IPS DF 6.9 (cell line): Measurements from ENCODE around the gene CD180.

Experiments used
- DNase-seq: peaks from one replicate; pipeline ENCODE4 v3.0.0-alpha.2; 2013; ENCODE audit warnings: low read depth, low spot score
- H3K27ac ChIP-seq: one replicate; pipeline ENCODE4 v1.5.1; 2013; ENCODE audit warnings: low read length, control low read depth
- H3K27me3 ChIP-seq: 2 replicates; pipeline ENCODE4 v1.6.1; 2013; ENCODE audit warnings: mild to moderate bottlenecking, low read length; ENCODE audit not compliant: control insufficient read depth, insufficient read depth
- H3K36me3 ChIP-seq: 2 replicates; pipeline ENCODE4 v1.6.1; 2013; ENCODE audit warnings: low read length; ENCODE audit not compliant: control insufficient read depth, insufficient read depth
- H3K4me1 ChIP-seq: 2 replicates; pipeline ENCODE4 v1.6.1; 2013; ENCODE audit warnings: low read length; ENCODE audit not compliant: control insufficient read depth, insufficient read depth
- H3K4me3 ChIP-seq: 2 replicates; pipeline ENCODE4 v1.5.1; 2013; ENCODE audit warnings: mild to moderate bottlenecking, low read length
- H3K9me3 ChIP-seq: 2 replicates; pipeline ENCODE4 v1.6.1; 2013; ENCODE audit warnings: low read length, inconsistent platforms; ENCODE audit not compliant: control insufficient read depth, insufficient read depth
- WGBS: extraction: QIAGEN DNeasy Blood & Tissue Kit; methylation state at CpG from one replicate; pipeline ENCODE4 v1.1.7; 2013; ENCODE audit warnings: mixed read lengths, missing lambda C conversion rate; ENCODE audit not compliant: insufficient read length, insufficient coverage; 5-methylcytosine and 5-hydroxymethylcytosine counted together

The CD180 gene

DNA sequence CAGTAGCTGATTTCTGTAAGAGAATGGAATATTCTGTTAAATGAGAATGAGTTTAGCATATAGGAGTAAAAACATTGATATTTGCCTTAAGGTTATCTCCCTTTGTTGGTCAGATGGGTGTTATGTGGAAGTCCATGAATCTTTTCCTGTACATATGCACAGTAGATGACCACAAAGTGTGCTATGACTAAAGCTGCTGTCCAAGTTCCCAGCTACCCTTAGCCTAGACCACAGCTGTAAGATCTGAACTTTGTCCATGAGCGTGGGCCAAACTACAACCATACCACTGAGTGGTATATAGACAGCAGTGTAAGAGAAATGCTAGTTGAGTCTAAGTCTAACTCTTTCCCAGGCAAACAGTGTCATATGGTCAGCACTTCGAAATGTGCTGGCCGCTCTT is 48.8 kb downstream of the CD180 start:
- no peak overlapping the region for H3K27ac ChIP-seq
- H3K27me3 ChIP-seq: no peaks in the 10 kb centered on the region; the same call in 1 of the 2 replicates
- H3K36me3 ChIP-seq: no peaks in the 10 kb centered on the region
- H3K4me3 ChIP-seq: no peak overlapping the region
- DNase-seq: no peak
- no CpG with 5 or more reads among the region's 3 CpGs for WGBS
- no peaks in the 10 kb centered on the region for H3K9me3 ChIP-seq
- no peaks in the 10 kb centered on the region for H3K4me1 ChIP-seq

DNA sequence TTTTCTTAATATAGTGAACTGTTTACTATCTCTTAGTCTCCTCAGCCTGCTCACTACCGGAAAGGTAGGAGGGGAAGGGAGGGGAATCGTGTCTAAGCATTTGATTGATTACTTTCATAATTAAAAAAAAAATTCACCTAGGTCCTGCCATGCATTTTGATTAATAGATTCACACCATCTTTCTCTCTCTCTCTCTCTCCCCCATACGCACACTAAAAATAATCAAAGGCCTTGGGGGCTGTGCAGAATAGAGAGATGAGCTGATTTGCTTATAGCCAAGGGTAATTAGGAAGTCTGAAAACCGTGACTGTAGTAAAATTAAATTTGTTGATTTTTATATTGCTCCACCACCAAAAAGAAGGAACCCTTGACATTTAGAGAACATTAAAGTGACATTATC is 49.6 kb downstream of the CD180 start:
- Histone ChIP-seq H3K9me3 (no peaks in the 10 kb centered on the region), H3K36me3 (no peaks in the 10 kb centered on the region), H3K4me3 (no peak overlapping the region), H3K4me1 (no peaks in the 10 kb centered on the region), H3K27me3 (no peaks in the 10 kb centered on the region; the same call in 1 of the 2 replicates), H3K27ac (no peak overlapping the region)
- DNase-seq: no peak
- WGBS: no CpG with 5 or more reads among the region's 4 CpGs

DNA sequence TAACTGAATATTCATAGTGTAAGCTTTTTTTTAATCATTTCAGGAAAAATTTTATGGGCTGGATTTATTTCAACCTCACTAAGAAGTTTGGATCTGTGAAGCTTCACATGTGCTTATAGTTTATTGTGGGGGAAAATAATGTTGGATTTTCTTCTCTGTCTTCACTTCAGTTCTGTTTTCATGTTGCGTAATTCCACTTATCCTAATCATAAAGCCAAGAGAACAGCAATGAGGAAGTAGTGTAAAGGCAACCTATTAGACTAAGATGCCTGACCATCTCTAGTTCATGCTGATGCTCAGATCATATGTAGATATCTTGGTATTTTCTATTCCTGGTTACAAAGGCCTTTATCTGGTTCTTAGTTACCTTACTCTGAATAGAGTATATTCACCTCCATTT is 50.0 kb downstream of the CD180 start:
- no peak for DNase-seq
- no peaks in the 10 kb centered on the region for H3K9me3 ChIP-seq
- no peaks in the 10 kb centered on the region for H3K36me3 ChIP-seq
- H3K4me3 ChIP-seq: no peak overlapping the region
- no peaks in the 10 kb centered on the region for H3K4me1 ChIP-seq
- H3K27me3 ChIP-seq: no peaks in the 10 kb centered on the region; the same call in 1 of the 2 replicates
- no CpG with 5 or more reads among the region's 1 CpG for WGBS
- no peak overlapping the region for H3K27ac ChIP-seq

DNA sequence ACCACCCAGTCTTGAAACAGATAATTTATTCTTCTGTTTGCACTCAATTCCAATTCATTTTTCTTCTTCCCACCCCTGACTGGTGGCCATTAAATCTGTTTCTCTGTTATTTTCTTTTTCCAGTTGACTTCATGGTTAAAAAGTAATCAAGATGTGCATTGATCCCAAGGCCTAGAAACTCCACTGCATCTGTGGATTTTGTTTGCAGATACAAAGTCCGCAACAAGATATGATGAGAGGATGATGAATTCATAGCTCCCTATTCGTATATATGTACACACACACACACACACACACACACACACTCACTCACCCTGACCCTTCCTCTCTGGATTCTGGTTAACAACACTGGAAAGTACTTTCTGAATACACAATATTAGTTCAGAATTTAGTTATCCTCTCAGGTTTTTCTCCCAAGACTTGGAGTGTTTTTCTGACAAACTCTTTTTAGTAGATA is 52.4 kb downstream of the CD180 start:
- Histone ChIP-seq H3K4me1 (no peaks in the 10 kb centered on the region), H3K27me3 (no peaks in the 10 kb centered on the region; the same call in 1 of the 2 replicates), H3K9me3 (no peaks in the 10 kb centered on the region), H3K36me3 (no peaks in the 10 kb centered on the region), H3K27ac (no peak overlapping the region), H3K4me3 (no peak overlapping the region)
- no peak for DNase-seq
- WGBS: no CpG with 5 or more reads among the region's 2 CpGs

DNA sequence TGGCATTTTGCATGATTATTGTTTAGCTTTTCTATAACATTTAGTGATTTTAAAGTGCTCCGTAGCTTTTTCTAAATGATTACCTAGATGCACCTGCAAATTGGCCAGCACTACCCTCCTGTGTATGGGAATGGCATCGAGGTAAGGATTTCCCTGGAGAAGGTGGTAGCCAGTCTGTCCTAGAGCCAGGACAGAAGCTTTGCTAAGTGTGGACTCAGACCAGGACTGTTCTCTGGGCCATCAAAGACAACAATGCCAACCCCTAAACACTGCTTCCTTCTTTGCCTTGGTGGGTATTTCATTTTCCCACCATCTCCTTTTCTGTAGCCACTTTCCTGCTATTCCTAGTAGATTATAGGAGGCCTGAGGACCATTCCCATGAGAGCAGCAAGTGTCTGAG is 53.0 kb downstream of the CD180 start:
- no peak for DNase-seq
- Histone ChIP-seq H3K27ac (no peak overlapping the region), H3K36me3 (no peaks in the 10 kb centered on the region), H3K27me3 (no peaks in the 10 kb centered on the region; the same call in 1 of the 2 replicates), H3K4me1 (no peaks in the 10 kb centered on the region), H3K9me3 (no peaks in the 10 kb centered on the region), H3K4me3 (no peak overlapping the region)
- no CpG with 5 or more reads among the region's 2 CpGs for WGBS

DNA sequence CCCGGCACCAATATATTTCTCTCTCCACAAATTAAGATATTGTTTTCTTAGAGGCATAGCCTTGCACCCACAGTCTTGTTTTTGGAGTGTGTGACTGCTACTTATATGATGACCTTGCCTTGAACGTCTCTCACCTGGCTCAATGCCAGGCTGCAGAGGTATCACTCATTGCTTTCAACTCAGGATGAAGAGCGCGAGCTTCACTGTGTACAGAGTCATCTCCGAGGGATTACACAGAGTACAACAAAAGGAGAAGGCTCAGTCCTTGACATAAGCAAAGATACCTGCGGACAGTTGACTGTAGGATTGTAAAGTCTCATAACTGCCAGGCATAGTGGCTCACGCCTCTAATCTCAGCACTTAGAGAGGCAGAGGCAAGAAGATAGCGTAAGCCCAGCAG is 53.8 kb downstream of the CD180 start:
- WGBS: no CpG with 5 or more reads among the region's 8 CpGs
- Histone ChIP-seq H3K27ac (no peak overlapping the region), H3K4me3 (no peak overlapping the region), H3K27me3 (no peaks in the 10 kb centered on the region), H3K36me3 (no peaks in the 10 kb centered on the region), H3K9me3 (no peaks in the 10 kb centered on the region), H3K4me1 (no peaks in the 10 kb centered on the region)
- no peak for DNase-seq

DNA sequence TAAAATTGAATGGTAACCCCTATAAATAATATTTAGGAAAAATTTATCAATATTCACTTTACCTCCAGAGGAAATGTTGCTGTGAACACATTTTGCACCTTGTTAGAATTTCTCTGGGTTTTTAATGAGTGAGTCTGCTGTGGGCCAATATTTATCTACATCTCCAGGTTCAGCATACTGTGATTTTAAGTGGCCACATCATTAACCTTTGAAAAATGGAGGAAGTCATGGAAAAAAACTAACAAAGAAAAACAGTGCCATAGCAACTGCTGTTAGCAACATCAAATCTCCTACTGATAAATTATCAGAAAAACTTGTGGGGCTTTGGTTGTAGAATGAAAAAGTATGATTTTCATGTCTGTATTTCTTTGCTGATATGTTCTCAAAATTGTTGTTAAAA is 55.0 kb downstream of the CD180 start:
- no peak for DNase-seq
- no peaks in the 10 kb centered on the region for H3K9me3 ChIP-seq
- H3K4me3 ChIP-seq: no peak overlapping the region
- no peaks in the 10 kb centered on the region for H3K27me3 ChIP-seq
- H3K36me3 ChIP-seq: no peaks in the 10 kb centered on the region
- no peak overlapping the region for H3K27ac ChIP-seq
- no peaks in the 10 kb centered on the region for H3K4me1 ChIP-seq

DNA sequence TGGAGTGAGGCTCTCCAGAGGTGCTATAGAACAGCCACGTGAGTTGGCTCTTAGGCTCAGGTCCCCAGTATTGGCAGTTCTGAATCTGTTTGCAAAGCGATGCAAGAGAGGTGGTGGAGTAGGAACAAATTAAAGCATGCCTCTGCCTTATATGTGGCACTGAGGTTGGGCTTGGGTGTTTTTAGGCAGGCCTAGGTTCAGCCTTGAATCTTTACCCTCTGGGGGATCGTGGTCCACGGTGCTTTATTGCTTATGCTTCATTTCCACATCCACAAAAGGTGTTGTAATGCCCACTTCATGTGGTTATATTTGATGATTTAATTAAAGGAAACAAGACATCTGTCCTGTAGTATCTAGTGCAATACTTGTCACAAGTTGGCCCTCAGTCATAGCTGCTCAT is 56.2 kb downstream of the CD180 start:
- no peaks in the 10 kb centered on the region for H3K4me1 ChIP-seq
- no peak overlapping the region for H3K27ac ChIP-seq
- H3K36me3 ChIP-seq: no peaks in the 10 kb centered on the region
- no CpG with 5 or more reads among the region's 4 CpGs for whole genome bisulfite sequencing
- no peaks in the 10 kb centered on the region for H3K9me3 ChIP-seq
- no peaks in the 10 kb centered on the region for H3K27me3 ChIP-seq
- no peak overlapping the region for H3K4me3 ChIP-seq
- no peak for DNase-seq

DNA sequence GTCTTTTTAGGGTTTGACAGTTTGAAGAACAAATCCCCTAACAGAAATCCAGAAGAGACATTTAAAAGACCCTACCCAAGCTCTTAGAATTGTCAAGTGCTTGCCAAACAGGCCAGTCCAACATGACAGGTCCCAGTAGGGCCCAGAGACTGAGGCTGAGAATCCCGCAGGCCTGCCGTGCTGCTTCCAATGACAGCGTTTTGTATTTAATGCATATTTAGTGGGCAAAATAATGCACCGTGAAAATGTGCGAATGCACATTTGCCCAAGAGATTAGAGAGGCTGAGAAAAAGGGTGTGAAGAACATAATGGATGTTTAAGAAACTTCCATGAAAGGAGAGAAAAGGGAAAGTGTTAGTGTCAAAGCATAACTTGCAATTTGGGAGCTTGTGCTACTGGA is 57.6 kb downstream of the CD180 start:
- no peak overlapping the region for H3K27ac ChIP-seq
- no peaks in the 10 kb centered on the region for H3K36me3 ChIP-seq
- DNase-seq: no peak
- no peaks in the 10 kb centered on the region for H3K4me1 ChIP-seq
- no peak overlapping the region for H3K4me3 ChIP-seq
- H3K27me3 ChIP-seq: no peaks in the 10 kb centered on the region
- no peaks in the 10 kb centered on the region for H3K9me3 ChIP-seq
- no CpG with 5 or more reads among the region's 5 CpGs for WGBS

DNA sequence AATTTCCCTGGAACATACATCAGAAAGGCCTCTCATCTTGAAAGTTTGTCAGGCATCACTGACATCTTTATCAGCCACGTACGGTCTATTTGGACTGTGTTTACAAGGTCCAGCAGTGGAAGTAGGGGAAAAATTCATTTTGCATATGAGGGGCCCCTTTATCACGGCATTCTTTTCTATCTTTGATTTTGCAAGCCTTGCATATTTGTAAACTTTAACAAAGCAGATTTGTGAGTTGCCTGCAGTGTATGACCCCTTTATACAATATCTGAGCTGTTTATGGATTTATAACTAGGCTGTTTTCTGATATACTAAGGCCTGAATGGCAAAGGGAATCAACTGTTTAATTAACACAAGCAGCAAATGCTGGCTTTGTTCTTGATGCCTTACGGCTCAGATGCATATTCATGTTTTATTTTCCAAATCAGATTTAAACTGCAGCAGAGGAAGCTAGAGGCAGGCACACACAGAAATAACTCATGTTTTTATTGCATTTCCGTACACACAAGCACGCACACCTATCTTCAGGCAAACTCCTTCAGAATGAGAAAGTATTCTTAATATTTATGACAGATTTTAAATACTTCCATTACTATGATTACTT is 61.1 kb downstream of the CD180 start:
- H3K9me3 ChIP-seq: no peaks in the 10 kb centered on the region
- no peaks in the 10 kb centered on the region for H3K4me1 ChIP-seq
- no peaks in the 10 kb centered on the region for H3K36me3 ChIP-seq
- no CpG with 5 or more reads among the region's 6 CpGs for WGBS
- DNase-seq: no peak
- H3K27me3 ChIP-seq: no peaks in the 10 kb centered on the region
- H3K4me3 ChIP-seq: no peak overlapping the region
- H3K27ac ChIP-seq: no peak overlapping the region

DNA sequence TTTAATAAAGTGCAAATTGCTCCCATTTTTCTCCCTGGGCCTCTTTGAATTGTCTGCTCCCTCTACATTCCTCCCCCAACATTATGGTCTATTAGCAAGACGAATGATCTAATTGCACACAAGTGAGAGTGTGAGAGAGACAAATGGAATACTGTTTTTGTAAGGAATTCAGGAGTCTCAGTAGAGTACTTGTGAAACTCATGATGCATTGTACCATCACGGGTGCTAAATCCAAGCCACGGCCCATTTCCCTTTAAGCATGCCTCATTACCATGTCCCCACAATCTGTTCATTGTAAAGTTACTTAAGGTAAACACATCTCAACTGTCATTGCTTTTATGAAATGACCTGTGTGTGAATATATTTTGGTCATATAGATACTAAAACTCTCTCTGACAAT is 62.8 kb downstream of the CD180 start:
- H3K36me3 ChIP-seq: no peaks in the 10 kb centered on the region
- H3K4me1 ChIP-seq: no peaks in the 10 kb centered on the region
- H3K9me3 ChIP-seq: no peaks in the 10 kb centered on the region
- no peak overlapping the region for H3K4me3 ChIP-seq
- WGBS: no CpG with 5 or more reads among the region's 3 CpGs
- no peak for DNase-seq
- no peaks in the 10 kb centered on the region for H3K27me3 ChIP-seq
- no peak overlapping the region for H3K27ac ChIP-seq
